GM18519 (cell line): ENCODE data around the gene C1orf21.

ENCODE experiments used
- ATAC-seq: cut with Tn5 transposase; IDR thresholded peaks from one replicate; pipeline ENCODE4 v1.9.1; 2021; ENCODE audit warnings: mild to moderate bottlenecking, moderate library complexity; ENCODE audit not compliant: unreplicated experiment, low FRiP score

Gene C1orf21

DNA sequence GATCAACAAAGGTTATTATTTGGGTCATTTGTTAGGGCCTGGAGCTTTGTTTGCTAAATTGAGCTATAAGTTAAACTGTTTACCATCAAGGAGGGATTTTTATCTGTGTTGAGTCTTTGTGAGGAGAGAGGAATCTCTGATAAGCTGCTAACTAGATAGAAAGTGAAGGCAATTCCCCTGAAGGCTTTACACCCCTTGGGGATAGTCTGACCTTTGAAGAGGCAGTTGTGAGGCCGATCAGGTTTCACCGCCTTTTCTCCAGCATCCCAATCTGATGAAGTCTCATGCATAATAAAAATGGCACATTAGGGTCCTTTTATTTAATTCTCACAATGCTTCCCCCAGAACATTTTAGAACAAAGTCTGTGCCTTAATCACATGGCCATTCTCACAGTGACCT lies 21.8 kb downstream of the C1orf21 start:
- no peak for ATAC-seq

DNA sequence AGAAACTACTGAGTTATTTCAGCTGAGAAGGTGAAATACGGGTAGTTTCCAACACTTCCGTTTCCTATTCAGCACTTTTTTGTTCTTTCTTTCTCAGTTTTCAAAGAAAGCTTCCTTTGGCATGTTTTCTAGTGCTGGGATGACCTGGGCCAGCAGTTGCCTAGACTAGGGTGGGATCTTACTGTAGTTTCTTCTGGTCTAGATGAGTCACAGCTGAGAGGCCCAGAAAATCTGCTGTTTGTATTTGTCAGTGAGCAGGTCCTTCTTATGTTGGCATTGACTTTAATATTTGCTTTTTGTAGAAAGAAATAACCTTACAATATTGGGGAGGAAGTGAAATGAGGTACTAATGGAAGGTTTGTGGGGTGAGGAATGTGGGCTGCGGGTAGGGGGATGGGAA lies 22.2 kb downstream of the C1orf21 start:
- no peak for ATAC-seq

DNA sequence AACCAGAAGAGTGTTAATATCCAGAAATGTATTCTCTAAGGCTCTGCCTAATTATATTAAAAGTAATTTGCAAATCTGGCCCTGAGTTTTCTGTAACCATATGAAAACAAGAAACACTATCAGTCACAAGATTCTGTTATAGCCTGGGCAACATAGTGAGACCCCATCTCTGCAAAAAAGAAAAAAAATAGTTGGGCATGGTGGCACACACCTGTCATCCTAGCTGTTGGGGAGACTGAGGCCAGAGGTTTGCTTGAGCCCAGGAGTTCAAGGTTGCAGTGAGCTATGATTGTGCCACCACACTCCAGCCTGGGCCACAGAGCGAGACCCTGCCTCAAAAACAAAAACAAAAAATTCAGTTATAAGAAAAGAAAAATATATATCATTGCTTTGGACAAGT lies 25.6 kb downstream of the C1orf21 start:
- ATAC-seq = no peak

DNA sequence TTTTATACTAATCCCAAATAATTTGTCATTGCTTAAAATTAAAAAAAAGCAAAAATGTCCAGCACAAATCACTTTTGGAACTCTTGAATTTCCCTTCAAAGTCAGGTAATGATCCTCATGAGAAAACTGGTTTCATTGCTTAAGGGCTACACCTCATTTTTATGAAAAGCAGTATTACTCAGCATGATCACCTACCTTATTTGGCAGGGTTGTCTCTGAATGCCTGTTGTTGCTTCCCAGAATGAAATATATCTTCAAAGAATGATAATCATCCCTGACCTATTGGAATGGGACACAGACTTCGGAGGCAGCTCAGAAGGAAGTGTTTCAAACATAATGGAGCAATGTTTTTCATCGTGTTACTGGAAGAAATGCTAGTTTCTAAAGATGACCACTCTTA lies 29.7 kb downstream of the C1orf21 start:
- ATAC-seq = no peak

DNA sequence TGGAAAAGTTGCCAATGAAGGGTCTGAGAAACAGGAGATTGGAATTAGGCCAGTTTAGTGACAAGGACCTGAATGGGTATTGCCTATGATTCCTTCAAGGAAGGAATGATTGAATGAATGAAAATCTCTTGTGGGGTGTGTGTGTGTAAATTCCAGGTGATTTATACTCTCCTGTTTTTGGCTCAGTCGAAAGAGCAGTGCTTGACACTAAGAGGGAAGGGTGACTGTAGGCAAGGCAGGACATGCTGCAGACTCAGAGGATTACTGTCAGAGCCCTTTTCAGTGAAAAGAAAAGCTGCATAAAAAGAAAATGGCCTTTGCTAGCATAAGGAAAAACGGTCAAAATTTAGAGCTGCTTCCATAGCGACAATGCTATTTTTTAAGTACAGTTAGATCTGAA lies 30.1 kb downstream of the C1orf21 start:
- no peak for ATAC-seq

DNA sequence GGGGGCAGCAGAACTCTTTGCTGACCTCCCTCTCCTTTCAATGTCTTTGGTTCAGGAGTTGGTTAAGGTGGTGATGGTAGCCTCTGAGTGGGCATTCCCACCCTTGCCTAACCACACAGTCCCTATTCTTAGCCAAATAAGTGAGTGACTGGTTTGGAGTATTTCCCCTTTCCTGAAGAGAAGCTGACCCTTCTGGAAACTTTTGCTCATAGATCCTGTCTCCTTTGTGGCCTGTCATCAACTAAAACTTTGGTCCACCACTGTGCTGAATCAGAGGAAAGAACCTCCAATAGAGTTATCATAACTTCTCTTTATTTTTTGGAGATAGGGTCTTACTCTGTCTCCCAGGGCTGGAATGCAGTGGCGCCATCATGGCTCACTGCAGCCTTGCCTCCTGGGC lies 31.1 kb downstream of the C1orf21 start:
- ATAC-seq = no peak

DNA sequence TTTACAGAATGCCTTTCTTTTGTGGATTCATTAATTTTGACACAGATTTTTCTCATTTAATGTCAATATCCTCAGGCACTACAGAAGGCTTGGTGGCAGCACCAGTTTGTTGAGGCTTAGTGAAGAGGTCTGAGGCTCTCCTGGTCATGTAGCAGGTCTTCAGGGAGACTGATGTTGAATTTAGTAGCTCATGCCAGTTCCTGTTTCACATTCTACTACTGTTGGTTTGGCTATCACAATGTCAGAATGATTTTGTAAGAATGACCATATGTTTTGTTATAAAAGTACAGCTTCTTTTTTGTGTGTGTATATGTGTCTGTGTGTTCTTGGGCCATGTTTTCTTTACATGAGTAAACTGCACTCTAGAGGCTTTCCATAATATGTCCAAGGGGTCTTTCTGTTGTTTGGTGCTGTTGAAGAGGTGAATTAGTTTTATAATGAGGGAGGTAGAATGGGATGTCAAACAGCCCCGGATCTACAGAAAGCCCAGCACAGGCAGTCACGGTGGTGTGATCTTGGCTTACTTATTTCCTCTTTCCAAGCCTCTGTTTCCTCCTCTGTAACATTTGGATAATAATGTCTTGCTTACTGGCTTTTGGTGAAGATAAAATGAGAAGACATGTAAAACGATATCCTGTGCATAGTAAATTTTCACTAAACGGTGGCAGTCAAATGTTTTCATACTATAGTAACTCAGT lies 32.0 kb downstream of the C1orf21 start:
- no peak for ATAC-seq

DNA sequence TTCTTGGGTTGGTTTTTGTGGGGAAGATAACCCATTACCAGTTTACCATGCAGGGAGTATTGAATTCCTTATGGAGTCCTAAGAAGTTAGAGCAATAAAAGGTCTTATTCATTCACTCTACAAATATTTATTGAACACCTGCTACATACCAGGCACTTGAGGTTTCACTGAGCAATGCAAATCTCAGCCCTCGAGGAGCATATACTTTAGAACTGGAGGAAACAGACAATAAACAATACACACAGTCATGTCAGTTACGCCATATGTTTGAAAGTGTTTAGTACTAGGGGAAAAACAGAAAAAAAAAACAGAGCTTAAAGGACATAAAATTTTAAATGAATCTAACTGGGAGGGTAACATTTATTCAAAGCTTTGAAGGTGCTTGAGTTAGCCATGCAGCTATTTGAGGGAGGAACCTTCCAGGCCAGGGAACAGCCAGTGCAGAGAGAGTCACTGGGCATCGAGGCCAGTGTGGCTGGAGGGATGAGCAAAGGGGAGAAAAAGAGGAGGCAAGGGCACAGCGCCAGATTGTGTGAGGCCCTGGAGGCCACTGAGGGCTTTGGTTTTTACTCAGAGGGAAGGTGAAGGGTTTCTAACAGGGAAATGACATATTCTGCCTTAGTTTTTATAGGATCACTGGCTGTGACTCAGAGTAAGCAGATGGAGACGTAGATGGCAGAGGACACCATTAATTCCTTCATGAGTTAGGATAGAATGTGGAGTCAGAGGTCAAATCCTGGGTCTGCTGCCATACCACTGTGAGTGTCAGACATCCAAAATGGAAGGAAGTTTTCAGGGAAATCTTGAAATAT lies 32.7 kb downstream of the C1orf21 start:
- no peak for ATAC-seq

DNA sequence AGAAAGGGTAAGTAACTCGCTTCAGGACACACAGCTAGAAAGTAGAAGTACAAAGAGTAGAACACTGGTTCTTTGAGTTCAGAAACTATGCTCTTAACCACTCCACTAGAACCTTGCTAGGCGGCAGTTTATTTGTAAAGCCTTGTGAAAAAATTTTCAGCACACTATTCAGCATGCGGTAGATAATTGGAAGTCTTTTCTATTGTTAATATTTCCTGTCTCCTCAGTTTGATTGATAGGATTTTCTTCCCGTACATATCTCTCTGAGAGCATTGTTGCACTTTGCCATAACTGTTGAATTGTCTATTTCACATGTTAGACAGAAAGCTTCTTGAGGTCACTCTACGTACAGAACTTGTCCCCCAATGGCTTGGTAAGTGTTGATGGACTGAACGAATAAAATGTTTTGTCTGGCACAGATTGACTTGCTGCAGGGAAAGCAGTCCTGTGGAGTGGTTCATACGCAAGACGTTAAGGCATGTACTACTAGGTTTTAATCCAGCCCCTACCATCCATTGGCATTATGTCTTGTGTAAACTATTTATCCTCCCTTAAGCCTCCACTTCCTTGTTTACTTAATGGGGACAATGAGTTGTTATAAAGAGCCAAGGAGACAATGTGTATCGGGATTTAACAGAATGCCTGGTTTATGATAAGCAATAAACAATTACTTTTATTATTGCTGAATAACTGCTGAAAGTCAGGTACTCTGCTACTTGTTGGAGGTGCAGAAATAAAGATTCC lies 35.8 kb downstream of the C1orf21 start:
- no peak for ATAC-seq

DNA sequence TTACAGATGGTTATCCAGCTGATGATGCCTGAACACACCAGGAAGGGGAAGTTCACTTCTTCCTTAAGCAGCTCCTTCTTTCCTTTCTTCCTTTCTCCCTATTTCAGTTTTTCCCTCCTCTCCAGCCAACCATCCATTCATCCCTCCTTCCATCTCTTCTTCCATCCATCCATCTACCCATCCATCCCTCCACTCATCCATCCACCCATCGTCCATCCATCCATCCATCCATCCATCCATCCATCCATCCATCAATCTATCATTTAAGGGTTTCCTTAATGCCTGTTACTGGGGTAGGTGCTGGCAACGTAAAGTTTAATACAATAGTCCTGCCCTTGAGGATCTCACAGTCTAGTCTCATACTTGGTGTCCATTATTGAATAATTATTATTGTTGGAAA lies 36.8 kb downstream of the C1orf21 start:
- ATAC-seq = no peak

DNA sequence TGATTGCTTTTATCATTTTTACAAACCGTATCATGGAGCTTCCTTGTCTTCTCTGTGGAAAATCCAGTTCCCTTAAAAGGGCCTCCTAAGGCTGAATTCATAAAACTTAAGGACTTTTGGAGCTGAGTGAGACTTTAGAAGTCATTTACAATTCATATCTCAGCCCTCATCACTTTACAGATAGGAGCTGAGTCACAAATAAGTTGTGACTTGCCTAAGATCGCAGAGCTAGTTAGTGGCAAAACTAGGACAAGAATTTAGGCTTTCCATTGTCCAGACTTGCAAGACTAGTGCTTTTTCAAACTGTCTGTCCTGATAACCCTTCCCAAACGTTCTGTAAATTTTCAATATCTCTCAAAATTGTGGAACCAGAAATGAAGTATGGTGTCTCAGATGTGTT lies 37.3 kb downstream of the C1orf21 start:
- ATAC-seq = no peak

DNA sequence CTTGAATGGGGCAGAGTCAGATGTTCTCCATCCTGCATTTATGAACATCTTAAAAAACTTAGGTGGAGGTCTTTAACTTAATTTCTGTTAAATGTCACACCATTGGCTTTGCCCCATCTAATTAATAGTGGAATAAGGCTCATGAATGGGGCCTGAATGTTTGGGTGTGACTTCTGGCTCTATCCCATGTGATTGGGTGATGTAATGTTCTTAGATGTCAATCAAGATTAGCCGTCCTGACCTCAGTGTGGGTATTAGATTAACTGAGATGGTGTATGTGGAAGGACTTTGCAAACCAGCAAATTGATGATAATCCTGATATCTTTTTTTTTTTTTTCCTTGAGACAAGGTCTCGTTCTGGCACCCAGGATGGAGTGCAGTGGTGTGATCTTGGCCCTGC lies 38.1 kb downstream of the C1orf21 start:
- ATAC-seq = no peak

DNA sequence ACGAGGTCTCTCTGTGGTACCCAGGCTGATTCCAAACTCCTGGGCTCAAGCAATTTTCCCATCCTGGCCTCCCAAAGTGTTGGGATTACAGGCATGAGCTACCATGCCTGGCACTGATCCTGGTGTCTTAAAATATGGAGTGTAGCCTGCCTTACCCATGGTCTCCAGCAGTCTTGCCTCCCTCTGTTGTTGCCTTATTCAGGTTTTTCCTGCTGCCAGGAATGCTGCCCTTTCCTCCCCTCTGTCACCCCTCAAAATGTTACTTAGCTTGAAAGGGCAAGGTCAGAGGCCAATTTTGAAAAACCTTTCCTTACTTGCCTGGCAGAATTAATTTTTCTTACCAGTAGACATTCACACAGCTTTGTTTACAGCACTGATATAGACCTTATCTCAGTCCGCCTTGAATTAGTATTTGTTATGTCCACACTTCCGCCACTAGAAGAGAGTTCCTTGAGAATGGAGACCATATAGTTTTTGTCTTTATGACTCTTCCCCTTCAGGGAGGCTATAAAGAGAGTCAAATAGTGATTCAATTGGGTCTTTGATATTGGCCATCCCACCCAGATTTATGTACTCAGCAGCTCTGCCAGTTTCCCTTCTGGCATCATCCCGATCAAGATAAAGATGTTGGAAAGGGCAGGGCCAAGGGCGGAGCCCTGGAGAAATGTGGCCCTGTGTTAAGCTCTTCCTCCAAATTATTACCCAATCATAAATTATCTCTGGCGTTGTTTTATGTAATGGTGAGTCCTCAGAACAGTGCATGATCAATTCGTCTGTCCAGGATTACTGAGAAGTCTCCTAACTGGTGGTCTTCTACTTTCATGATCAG lies 38.8 kb downstream of the C1orf21 start:
- ATAC-seq = no peak

DNA sequence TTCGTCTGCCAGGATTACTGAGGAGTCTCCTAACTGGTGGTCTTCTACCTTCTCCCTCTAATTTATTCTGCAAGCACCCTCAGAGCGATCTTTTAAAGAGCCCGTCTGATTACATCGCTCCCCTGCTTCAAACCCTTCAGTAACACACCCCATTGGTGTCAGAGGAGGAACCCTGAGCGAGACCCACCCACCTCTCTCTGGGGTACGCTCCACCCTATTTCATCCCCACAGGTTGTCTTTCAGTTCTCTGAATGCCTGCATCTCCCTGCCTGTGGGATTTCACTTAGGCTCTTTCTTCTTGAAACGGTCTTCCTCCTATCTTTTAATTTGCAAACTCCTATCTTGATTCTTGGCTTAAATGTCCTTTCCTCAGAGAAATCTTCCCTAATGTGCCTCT lies 39.4 kb downstream of the C1orf21 start:
- ATAC-seq = no peak

DNA sequence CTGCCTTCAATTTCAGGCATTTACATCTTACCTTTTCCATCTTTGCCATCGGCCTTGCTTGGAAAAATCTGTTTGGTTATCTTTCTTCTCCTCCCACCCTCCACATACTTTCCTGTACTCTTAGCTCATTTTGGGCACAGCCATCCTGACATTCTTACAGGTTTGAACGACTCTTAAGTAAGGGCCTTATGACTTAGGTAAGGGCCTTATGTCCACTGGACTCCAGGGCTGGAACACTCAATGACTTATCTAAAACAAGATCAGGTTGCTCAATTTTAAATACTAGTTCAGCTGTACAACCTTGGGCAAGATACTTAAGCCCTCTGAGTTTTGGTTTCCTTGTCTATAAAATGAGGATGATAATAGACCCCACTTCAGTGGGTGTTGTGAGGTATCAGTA lies 40.9 kb downstream of the C1orf21 start:
- no peak for ATAC-seq

DNA sequence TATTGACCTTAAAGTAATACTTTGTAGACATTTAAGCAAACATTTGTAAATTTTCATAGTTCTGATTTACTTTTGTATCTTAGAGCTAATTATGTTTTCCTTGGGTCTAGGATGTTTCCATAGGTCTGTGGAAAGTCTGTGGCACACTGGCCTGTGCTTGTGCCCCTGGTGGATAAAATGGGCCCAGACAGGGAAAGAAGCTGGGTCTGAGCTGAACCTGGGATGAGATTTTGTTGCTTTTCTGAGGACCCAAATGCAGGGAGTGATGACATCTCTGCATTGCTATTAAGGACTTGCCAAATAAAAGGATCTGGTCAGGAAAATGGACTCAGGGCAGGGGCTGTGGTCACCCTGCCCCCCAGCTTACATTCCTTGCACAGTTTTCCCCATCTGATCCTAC lies 41.8 kb downstream of the C1orf21 start:
- ATAC-seq = no peak

DNA sequence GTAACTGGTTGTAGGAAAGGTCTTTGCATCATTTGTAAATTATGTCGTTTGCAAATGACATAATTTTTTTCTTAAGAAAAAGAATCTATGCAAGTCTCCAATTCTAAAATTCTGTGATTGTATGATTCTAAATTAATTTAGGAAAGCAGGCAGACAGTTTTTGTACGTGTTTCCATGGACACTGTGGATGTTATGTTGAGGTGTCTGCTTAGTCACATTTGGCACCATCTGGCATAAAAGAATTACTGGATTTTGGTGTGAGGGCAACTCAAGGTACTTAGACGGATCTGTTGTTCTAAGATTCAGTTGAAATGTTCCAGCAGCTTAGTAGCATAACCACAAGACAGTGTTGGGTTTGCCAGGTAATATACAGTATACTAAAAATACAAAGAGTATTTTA lies 42.5 kb downstream of the C1orf21 start:
- no peak for ATAC-seq

DNA sequence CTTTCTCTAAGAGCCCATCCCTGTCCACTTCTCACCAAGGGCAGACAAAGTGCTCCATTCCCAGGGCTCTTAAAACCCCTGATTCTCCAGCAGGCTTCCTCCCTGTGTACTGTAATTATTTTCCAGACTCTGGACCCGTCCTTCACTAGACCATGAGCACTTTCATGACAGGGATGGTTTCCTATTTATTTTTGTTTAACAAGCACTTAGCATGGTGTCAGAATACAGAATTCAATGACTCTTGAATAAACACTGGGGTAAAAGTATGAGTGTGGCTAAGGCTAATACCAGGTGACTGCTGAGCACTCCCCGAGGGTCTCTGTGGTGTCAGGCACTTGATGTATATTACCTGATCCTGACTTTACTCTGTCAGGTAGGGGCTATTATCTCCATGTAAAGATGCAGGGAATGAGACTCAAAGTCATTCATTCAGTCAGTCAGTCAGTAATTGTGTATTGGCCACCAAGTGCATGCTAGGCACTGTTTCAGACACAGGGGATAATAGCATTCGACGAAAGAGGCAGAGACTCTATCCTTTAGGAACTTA lies 47.2 kb downstream of the C1orf21 start:
- no peak for ATAC-seq

DNA sequence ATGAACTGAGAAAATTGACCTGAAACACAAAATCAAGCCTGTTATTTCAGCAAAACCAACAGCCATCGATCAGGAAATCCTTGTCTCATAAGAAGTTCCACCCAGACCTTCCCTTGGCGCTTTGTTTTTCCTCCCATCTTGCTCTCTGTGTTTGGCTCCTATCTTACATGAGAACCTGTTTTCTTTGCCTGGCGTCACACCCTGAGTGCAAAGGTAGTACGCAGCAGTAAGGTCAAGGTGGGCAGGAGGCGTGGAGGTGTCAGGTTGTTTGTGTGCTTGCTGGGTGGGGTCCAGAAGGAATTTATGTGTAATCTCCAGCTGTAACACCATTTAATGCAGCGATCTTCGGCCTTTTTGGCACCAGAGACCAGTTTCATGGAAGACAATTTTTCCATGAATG lies 50.5 kb downstream of the C1orf21 start:
- no peak for ATAC-seq

DNA sequence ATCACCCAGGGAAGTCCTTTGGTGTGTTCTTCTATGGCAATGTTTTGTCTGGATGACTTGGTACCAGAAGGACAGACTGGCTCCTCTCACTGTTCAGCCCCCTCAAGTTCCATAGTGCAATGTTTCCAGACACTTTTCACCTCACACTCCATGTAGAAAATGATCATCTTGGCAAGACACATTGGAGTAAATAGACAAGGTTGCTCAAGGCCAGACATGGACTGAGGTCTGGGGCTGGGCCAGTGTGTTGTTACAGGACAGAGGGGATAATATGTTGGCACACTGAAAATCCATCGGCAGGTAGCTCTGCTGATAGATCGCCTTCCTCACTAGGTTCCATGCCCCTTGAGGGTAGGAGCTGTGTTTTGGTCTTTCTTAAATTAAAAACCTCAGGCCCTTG lies 51.5 kb downstream of the C1orf21 start:
- no peak for ATAC-seq
